ENCODE results near the gene CHID1. TPM values are rescaled to one million over a fixed set of nuclear protein-coding genes. Genes with fewer than 3 reads are reported as not detected.

Gene CHID1
- total and polyA plus RNA-seq, 5 experiments from 2014 or later = 50.2 to 61.5 (median 54.7) TPM

GRCh38 chr11:825366-826226 lies 85.0 kb downstream of the CHID1 start:
- Mint-ChIP-seq H3K4me3 (no peak overlapping the region), H3K27ac (peak overlapping the region in 1 of 10 donors; percentile 28), H3K9me3 (no peaks in the 10 kb centered on the region), H3K36me3 (peaks cover 0 to 34% (median 12%) of the 10 kb centered on the region in 3 donors), H3K27me3 (peaks cover 0 to 40% (median 14%) of the 10 kb centered on the region in 5 donors), H3K4me1 (peaks cover 10 to 53% (median 42%) of the 10 kb centered on the region in 4 donors)
- POLR2A ChIA-PET = interaction anchor here (0.6 to 3.0 kb wide), 7 partner anchors 15 to 133 kb away, joined by 3 to 10 read pairs (median 4); partner anchors contain the start of genes PIDD1 and TSPAN4
- DNase-seq (no peak), ATAC-seq (no peak)

- Mint-ChIP-seq H3K36me3 (peaks cover 0 to 34% (median 12%) of the 10 kb centered on the region in 3 donors), H3K4me1 (peaks cover 10 to 46% (median 44%) of the 10 kb centered on the region in 4 donors), H3K27ac (peak overlapping the region in 1 of 10 donors; percentile 28), H3K9me3 (no peaks in the 10 kb centered on the region), H3K4me3 (no peak overlapping the region), H3K27me3 (peaks cover 0 to 38% (median 14%) of the 10 kb centered on the region in 5 donors)
- ATAC-seq = no peak
- no peak for DNase-seq
- POLR2A ChIA-PET = interaction anchor here (1.0 to 3.0 kb wide), 3 partner anchors 16 to 20 kb away, joined by 4 to 10 read pairs (median 5); partner anchors contain the start of genes PIDD1 and RPLP2
Observed at GRCh38 chr11:824942-825341, 85.7 kb downstream of the CHID1 start.

GRCh38 chr11:824292-824880 lies 86.2 kb downstream of the CHID1 start:
- ATAC-seq (no peak), DNase-seq (no peak)
- no peak overlapping the region for H3K4me3 Mint-ChIP-seq
- H3K27me3 Mint-ChIP-seq = peaks cover 0 to 33% (median 14%) of the 10 kb centered on the region in 5 donors
- H3K36me3 Mint-ChIP-seq = peaks cover 0 to 34% (median 12%) of the 10 kb centered on the region in 3 donors
- POLR2A ChIA-PET = interaction anchor here (1.0 to 3.0 kb wide), 3 partner anchors 15 to 20 kb away, joined by 4 to 10 read pairs (median 5); partner anchors contain the start of genes PIDD1 and RPLP2
- no peak overlapping the region for H3K27ac Mint-ChIP-seq
- H3K9me3 Mint-ChIP-seq = no peaks in the 10 kb centered on the region
- peaks cover 7 to 41% (median 40%) of the 10 kb centered on the region in 4 donors for H3K4me1 Mint-ChIP-seq

GRCh38 chr11:823441-824291 lies 86.9 kb downstream of the CHID1 start:
- H3K9me3 Mint-ChIP-seq = no peaks in the 10 kb centered on the region
- H3K4me1 Mint-ChIP-seq = peaks cover 7 to 36% (median 34%) of the 10 kb centered on the region in 4 donors
- ATAC-seq (no peak), DNase-seq (no peak)
- POLR2A ChIA-PET = interaction anchor here (0.7 to 6.0 kb wide), 6 partner anchors 9 to 194 kb away, joined by 3 to 127 read pairs (median 6); partner anchors contain the start of genes CD151, CRACR2B and RPLP2
- H3K4me3 Mint-ChIP-seq = no peak overlapping the region
- peaks cover 0 to 34% (median 12%) of the 10 kb centered on the region in 3 donors for H3K36me3 Mint-ChIP-seq
- H3K27me3 Mint-ChIP-seq = peaks cover 0 to 26% (median 11%) of the 10 kb centered on the region in 5 donors
- peak overlapping the region in 1 of 10 donors; percentile 62 for H3K27ac Mint-ChIP-seq

- H3K4me3 Mint-ChIP-seq = peak overlapping the region in 9 of 10 donors; percentile 44 to 92 (median 87)
- H3K9me3 Mint-ChIP-seq = no peaks in the 10 kb centered on the region
- POLR2A ChIA-PET = interaction anchor here (1.5 to 6.0 kb wide), 6 partner anchors 11 to 21 kb away, joined by 8 to 127 read pairs (median 74); partner anchors contain the start of genes CD151, CRACR2B, PIDD1 and POLR2L
- peaks cover 0 to 14% (median 0%) of the 10 kb centered on the region in 5 donors for H3K27me3 Mint-ChIP-seq
- peaks cover 4 to 28% (median 23%) of the 10 kb centered on the region in 4 donors for H3K4me1 Mint-ChIP-seq
- H3K27ac Mint-ChIP-seq = peak overlapping the region in 3 of 10 donors; percentile 4 to 43 (median 14)
- ATAC-seq (no peak), DNase-seq (no peak)
- H3K36me3 Mint-ChIP-seq = peaks cover 0 to 34% (median 12%) of the 10 kb centered on the region in 3 donors
Observed at GRCh38 chr11:821512-822371, 88.9 kb downstream of the CHID1 start.

GRCh38 chr11:820655-821511 lies 89.7 kb downstream of the CHID1 start:
- Mint-ChIP-seq H3K36me3 (peaks cover 0 to 34% (median 12%) of the 10 kb centered on the region in 3 donors), H3K4me3 (peak overlapping the region; percentile 79 to 92 (median 88)), H3K27ac (peak overlapping the region in 7 of 10 donors; percentile 62 to 92 (median 77)), H3K27me3 (peaks cover 0 to 9% (median 0%) of the 10 kb centered on the region in 5 donors), H3K4me1 (peaks cover 4 to 23% (median 20%) of the 10 kb centered on the region in 4 donors), H3K9me3 (no peaks in the 10 kb centered on the region)
- POLR2A ChIA-PET = interaction anchor here (1.0 to 6.0 kb wide), 11 partner anchors 10 to 125 kb away, joined by 3 to 127 read pairs (median 24); partner anchors contain the start of genes CD151, CHID1, CRACR2B and GATD1
- DNase-seq (no peak), ATAC-seq (no peak)

- ATAC-seq (peak; percentile 79 to 81), DNase-seq (peak; percentile 92 to 97 (median 96))
- H3K4me3 Mint-ChIP-seq = peak overlapping the region; percentile 79 to 92 (median 88)
- peaks cover 4 to 22% (median 20%) of the 10 kb centered on the region in 4 donors for H3K4me1 Mint-ChIP-seq
- peaks cover 0 to 28% (median 10%) of the 10 kb centered on the region in 3 donors for H3K36me3 Mint-ChIP-seq
- peaks cover 0 to 5% (median 0%) of the 10 kb centered on the region in 5 donors for H3K27me3 Mint-ChIP-seq
- POLR2A ChIA-PET = interaction anchor here (0.6 to 6.0 kb wide), 17 partner anchors 9 to 613 kb away, joined by 3 to 127 read pairs (median 9); partner anchors contain the start of genes BET1L, CD151, CHID1 and CRACR2B
- peak overlapping the region; percentile 57 to 95 (median 89) for H3K27ac Mint-ChIP-seq
- no peaks in the 10 kb centered on the region for H3K9me3 Mint-ChIP-seq
Observed at GRCh38 chr11:819943-820649, 90.5 kb downstream of the CHID1 start.

- Mint-ChIP-seq H3K4me3 (peak overlapping the region; percentile 77 to 92 (median 86)), H3K9me3 (no peaks in the 10 kb centered on the region), H3K27me3 (peaks cover 0 to 2% (median 0%) of the 10 kb centered on the region in 5 donors), H3K36me3 (peaks cover 0 to 23% (median 4%) of the 10 kb centered on the region in 3 donors), H3K4me1 (peaks cover 4 to 20% (median 20%) of the 10 kb centered on the region in 4 donors), H3K27ac (peak overlapping the region in 9 of 10 donors; percentile 57 to 95 (median 89))
- ATAC-seq (peak; percentile 71 to 72), DNase-seq (peak; percentile 87 to 98 (median 93))
- POLR2A ChIA-PET = interaction anchor here (0.6 to 6.0 kb wide), 25 partner anchors 8 to 612 kb away, joined by 3 to 127 read pairs (median 5); partner anchors contain the start of genes BET1L, CD151, CHID1 and CRACR2B
Observed at GRCh38 chr11:819129-819931, 91.3 kb downstream of the CHID1 start.

Data from naive thymus-derived CD8-positive, alpha-beta T cell (primary cell).